GM10266 (cell line): ENCODE data around the gene ZNF787.

ENCODE experiments used
- DNase-seq: peaks from one replicate; pipeline ENCODE4 v3.0.0; 2012; ENCODE audit errors: extremely low spot score
- CTCF ChIP-seq: IDR thresholded peaks from 2 replicates; pipeline ENCODE4 v1.5.1; 2012; ENCODE audit warnings: mild to moderate bottlenecking, low read depth; ENCODE audit not compliant: control insufficient read depth, insufficient read depth; ENCODE audit errors: missing control alignments

Gene ZNF787

GRCh38 chr19:56120002-56120370 is 1.1 kb downstream of the ZNF787 start:
- TF ChIP-seq CTCF, result no peak
- no peak for DNase-seq

- TF ChIP-seq CTCF, result no peak
- DNase-seq, result no peak
Measured at GRCh38 chr19:56119582-56119978, 1.5 kb downstream of the ZNF787 start.

DNA sequence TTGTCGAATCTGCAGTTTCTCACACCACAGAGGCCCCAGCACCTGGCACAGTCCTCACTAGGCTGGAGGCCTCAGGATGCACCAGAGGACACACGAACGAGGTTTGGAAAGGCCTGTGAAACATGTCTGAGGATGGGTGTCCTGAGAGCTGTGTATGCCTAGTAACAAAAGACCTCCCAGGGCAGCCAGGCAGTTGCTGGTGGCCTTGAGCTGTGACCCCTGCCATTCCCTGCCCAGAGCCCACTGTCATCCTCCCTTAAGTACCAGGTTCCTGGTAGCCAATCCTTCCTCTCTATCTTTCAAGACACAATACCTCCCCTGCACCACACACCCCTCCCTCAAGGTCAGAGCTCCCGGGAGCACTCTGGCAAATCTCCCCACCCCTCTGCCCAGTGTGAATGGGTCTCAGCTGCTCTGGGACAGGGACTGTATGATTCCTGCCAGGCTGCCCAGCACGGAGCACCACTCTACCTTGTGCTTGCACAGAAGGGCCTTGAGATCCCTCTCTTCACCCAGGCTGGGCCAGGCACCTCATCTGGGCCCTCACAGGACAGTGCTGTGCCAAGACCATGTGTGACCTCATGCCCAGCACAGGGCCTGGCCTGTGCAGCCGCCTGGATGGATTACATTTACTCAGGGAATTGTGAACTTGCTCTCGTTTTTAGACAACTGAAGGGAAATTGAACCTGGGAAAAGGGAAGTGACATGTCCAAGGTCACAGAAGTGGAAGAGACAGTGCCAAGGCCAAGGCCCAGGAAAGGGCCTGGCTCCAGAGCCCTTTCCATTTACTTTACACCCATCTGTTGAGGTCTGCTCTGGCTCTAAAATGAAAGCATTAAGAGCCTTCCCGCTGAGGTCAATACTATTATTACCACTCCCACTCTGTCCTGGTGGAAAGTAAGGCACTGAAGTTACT is 2.2 kb downstream of the ZNF787 start:
- no peak for DNase-seq
- TF ChIP-seq CTCF, result no peak

GRCh38 chr19:56117889-56118288 is 3.2 kb downstream of the ZNF787 start:
- no peak for TF ChIP-seq CTCF
- DNase-seq, result no peak

- DNase-seq, result no peak
- no peak for TF ChIP-seq CTCF
Measured at GRCh38 chr19:56117376-56117884, 3.7 kb downstream of the ZNF787 start.

- no peak for TF ChIP-seq CTCF
- no peak for DNase-seq
Measured at GRCh38 chr19:56116606-56117005, 4.5 kb downstream of the ZNF787 start.

GRCh38 chr19:56115490-56115889 is 5.6 kb downstream of the ZNF787 start:
- no peak for TF ChIP-seq CTCF
- no peak for DNase-seq
